Jurkat, Clone E6-1 (cell line): ENCODE measurements around the gene ABCA13.

ENCODE experiments used
- DNase-seq: peaks from one replicate; pipeline ENCODE4 v3.0.0-alpha.2; 2011; ENCODE audit warnings: low read depth, low spot score
- H3K4me3 ChIP-seq: 2 replicates; pipeline ENCODE4 v1.5.1; 2011; ENCODE audit warnings: mild to moderate bottlenecking, low read length, control low read depth, moderate library complexity

The ABCA13 gene

DNA sequence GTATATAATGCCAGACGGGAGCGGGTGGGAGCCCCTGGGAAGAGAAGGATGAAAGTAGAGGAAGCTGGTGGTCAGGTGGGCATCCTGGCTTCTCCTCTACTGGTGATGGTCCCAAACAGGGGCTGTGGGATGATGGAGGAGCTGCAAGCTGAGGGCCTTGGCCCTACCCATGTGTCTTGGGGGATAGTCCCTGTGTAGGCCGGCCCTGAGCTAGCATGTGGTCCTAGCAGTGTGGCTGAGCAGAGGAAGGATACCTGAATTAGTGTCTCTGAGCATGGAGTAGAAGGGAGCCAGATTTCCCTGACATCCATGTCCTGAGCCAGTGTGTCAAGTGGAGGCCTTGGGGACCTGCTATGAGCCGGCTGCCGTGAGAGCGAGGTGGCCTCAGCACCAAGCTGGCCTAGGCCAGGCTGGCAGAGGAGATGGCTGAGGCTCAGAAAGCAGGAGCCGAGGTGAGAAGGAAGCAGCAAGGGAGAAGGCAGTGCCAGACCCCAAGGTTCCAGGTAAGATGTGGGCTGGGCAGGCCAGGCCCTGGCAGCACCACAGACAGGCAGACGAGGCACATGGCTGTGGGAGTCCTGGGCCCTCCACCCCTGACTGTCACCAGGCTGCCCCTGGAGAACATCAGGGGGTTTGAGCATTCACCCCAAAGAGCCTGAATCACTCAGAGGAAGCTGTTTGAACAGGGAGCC lies 150.2 kb downstream of the ABCA13 start:
- DNase-seq: no peak
- H3K4me3 ChIP-seq: no peak overlapping the region

DNA sequence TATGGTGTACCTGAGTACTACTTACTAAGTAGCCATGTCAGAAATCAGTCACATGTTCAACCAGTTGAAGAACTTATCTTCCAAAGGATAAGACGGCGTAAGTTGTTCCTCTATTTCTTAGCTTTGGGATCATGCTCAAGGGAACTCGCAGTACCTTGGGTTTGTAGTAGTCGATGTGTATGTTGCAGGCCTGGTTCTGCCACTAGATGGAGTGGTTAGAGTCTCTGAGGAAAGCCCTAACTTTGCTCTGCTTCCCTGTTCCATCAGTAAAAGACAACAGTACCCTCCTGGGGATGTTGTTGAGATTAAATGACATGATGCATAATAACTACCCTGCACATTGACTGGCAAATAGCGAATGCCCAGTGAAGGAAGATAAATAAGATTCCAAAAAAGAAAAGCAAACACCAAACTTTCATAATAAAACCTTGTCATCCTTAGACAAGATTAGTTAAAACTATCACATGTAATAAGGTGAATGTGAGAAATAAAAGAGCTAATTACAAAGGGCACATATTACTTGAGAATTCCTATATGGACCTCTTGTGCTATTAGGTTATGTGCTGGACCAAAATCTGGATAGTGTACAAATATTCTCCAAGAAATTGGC lies 165.9 kb downstream of the ABCA13 start:
- no peak overlapping the region for H3K4me3 ChIP-seq
- DNase-seq: peak; percentile 12

DNA sequence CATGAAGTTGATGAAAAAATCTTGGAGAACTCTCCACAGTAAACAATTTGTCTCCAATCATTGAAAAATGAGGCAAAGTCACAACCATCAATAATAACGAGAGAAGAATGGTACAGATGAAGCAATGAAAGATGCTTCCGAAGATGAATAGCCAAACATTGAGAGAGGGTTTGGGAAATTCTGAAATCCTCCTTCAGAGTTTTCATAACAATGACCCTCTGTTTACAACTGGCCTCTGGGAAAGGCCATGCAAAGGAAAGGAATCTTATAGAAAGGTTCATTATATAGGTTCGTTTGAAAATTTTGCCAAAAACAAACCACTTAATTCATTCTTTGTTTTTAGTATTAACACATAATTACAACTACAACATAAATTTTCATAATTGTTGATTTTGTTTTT lies 166.5 kb downstream of the ABCA13 start:
- DNase-seq: no peak
- no peak overlapping the region for H3K4me3 ChIP-seq

DNA sequence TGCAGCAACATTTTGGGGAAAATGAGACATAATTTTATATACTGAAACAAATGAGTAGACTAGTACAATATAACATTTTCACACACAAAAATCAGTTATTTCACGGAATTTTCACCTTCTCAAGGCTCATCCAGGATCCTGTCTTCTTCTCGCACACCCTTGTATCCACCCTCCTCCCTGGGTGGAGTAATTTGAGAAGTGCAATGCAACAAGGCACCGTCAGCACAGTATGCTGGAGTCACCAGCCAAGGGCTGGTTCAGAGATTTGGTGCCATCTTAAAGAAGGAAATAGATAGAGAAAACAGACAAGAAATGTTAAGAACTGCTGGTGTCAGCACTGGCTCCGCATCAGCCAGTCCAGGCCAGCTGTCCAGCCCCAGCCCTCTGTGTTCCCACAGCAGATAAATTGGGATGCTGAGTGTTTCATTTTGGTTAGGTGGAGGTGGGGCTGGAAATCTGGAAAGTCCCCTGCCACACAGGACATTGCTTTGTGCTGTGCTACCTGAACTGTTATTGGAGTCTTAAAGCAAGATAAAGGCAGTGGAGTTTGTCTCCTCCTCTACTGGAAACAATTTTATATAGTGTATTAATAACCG lies 176.1 kb downstream of the ABCA13 start:
- no peak overlapping the region for H3K4me3 ChIP-seq
- no peak for DNase-seq

DNA sequence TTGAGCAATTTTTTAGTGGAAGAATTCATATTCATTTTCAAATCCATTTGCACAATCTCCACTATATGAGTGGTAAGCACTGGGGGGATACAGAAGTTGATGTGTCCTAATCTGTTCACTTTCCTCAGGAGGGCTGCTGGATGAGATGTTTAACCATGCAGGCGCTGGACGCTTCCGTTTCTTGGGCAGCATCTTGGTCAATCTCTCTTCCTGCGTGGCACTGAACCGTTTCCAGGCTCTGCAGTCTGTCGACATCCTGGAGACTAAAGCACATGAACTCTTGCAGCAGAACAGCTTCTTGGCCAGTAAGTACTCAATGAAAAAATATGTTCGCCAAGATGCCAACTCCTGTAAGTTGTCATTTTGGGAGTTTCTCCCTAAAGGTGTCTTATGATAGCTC lies 179.3 kb downstream of the ABCA13 start:
- H3K4me3 ChIP-seq: no peak overlapping the region
- no peak for DNase-seq

DNA sequence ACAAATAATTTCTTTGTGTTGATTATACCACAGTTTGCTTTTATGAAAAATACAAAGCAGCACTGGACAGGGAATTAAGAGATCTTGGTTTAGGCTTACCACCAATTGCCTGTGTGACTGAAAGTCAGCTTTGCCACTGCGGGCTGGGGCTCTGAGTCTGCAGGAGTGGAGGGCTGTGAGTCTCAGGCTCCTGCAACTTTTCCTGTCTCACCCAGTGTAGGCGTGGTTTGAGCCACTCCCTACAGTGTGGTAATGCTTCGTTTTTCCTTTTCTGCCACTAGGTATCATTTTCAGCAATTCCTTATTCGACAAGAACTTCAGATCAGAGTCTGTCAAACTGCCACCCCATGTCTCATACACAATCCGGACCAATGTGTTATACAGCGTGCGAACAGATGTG lies 180.6 kb downstream of the ABCA13 start:
- no peak overlapping the region for H3K4me3 ChIP-seq
- no peak for DNase-seq

DNA sequence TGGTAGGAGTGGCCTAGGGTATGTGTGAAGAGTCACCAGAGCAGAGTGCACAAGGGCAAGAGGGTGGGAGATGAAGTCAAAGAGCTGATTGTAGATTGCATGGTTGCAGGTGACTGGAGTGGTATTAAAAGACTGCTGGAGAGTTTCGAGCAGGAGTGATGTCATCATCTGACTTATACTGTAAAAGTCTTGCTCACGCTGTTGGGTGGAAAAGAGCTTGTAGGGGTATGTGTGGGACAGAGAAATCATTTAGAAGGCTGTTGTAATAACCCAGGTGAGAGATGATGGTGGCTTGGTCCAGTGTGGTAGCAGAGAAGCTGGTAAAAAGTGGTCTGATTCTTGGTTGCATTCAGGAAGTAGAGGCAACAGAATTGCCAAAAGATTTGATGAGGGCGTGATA lies 184.1 kb downstream of the ABCA13 start:
- H3K4me3 ChIP-seq: no peak overlapping the region
- DNase-seq: no peak

DNA sequence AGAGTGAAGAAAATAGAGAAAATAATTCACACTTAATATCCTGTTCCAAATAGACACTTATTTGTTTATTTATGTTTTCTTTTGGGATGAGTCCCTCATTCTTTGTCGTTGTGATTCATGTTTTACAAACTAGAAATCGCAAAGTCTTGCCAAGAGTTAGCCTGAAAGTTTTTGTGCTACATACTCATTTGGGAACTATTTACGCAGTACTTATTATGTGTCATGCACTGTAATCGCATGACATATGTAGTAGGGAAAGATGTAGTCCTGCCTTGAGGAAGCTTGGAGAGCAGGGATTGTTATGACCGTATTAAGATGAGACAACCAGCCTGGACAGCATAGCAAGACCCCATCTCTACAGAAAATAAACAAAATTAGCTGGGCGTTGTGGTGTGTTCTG lies 189.3 kb downstream of the ABCA13 start:
- no peak overlapping the region for H3K4me3 ChIP-seq
- DNase-seq: no peak

DNA sequence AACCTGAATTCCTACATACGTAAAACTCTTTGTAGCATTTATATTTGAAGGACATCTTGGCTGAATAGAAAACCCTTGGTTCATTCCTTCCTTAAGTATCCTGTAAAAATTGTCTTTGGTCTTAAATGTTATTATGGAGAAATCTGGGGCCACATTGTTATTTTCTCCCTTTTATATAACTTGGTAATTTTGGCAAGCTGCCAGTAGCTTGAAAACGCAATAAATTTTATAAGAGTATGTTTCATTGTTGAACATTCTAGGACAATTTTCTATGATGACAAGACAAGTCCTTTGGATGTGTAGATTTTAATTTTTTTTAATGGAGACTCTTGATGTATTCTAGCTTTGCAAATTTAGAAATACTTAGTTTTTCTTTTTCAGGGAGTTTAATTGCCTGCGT lies 191.9 kb downstream of the ABCA13 start:
- no peak overlapping the region for H3K4me3 ChIP-seq
- no peak for DNase-seq

DNA sequence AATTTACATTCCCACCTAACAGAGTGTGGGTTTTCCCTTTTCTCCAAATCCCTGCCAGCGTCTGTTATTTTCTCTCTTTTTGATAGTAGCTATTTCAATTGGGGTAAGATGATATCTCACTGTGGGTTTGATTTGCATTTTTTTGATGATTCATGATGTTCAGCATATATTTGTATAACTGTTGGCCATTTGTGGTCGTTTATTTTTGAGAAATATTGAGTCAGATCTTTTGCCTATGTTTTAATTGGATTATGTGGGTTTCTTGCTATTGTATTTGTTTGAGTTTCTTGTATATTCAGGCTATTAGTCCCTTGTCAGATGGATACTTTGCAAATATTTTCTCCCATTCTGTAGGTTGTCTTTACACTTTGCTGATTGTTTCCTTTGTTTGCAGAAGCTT lies 193.8 kb downstream of the ABCA13 start:
- H3K4me3 ChIP-seq: no peak overlapping the region
- DNase-seq: no peak

DNA sequence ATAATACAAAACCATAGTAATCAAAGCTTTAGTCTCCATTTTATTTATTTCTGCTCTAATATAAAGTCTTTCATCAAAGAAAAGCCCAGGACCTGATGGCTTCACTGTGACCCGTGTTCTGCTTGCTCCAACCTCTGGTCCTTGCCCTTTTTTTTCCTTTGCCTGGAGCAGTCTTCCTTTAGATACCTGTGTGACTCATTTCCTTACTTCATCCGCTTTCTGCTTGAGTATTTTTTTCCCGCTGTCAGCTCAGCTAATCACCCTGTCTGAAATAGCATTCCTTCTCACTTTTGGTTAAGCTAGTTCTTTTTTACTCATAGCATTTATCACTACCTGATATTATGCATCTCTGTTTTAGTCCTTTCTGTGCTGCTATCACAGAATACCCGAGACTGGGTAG lies 194.8 kb downstream of the ABCA13 start:
- no peak overlapping the region for H3K4me3 ChIP-seq
- no peak for DNase-seq

DNA sequence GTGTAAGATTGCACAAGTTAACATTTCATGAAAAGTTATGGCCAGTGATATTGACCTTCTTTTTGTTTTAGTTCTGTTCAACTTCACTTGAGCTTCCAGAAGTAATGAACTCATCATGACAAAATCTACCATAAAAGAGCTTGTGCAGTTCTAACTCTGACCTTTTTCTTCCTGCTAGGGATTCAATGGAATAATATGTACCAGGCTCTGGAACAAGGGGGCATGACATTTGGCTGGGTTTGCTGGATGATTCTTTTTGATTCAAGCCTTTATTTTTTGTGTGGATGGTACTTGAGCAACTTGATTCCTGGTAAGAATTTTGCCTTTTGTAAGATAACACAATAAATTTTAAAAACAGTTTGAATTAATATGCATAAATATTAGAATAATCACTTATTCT lies 205.0 kb downstream of the ABCA13 start:
- no peak overlapping the region for H3K4me3 ChIP-seq
- DNase-seq: no peak

DNA sequence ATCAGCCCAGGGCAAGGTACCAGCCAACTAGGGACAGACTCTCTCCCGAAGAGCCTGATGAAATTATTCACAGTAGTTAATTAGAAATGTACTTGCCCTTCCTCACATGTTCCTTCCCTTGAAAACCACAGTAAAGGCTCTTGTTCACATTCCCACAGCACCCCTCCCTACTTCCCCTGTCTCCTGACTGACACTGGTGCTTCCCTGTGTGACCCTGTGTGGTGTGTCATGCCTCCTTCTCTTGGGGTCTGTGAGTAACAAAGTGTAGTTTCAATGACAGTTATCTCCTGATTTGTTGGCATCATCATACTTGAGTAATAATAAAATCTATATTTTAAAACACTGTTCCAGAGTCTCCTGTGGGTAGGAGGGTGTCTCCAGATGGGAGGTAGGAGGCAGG lies 209.7 kb downstream of the ABCA13 start:
- H3K4me3 ChIP-seq: no peak overlapping the region
- no peak for DNase-seq

DNA sequence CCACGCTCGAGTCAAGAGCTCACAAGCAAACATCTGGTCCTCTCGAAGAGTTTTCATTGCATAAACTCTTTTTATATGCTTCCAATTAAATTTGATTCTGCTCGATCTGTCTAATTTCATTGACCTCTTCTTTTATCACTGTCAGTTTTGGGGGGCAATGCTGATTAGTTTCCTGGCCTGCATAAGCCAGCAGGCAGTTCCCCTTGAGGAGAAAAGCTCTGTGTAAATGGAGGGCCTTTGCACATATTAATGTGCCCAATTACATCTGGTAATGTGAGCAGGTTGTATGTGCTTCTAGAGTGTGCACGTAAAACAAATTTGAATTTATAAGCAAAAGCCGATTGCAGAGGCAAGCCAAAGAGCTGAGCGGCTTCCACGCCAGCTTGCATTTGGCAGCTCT lies 210.3 kb downstream of the ABCA13 start:
- no peak for DNase-seq
- H3K4me3 ChIP-seq: no peak overlapping the region

DNA sequence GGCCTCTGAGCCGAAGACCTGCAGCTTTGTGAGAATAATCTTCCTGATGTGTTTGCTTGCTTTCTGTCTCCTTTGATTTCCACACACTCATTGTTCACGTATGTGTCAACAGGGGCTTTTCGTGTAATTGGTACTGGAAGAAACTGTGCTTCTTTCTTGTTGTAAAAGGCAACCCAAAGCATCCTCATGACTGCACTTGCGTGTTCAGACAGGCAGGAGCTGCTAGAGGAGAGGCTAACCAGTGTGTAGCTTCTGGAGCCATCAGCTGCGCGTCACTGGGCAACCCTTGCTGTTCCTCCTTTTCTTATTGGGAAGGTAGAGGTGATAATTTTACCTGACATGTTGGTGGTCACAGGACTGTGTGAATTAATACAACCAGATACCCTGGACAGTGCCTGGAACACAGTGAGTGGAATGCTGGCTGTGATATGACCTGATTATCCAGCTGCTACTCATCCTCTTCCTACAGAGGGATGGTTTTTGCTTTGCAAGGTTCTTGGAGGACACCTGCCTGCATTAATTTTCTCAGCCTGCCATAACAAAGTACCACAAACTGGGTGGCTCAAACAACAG lies 213.0 kb downstream of the ABCA13 start:
- DNase-seq: no peak

DNA sequence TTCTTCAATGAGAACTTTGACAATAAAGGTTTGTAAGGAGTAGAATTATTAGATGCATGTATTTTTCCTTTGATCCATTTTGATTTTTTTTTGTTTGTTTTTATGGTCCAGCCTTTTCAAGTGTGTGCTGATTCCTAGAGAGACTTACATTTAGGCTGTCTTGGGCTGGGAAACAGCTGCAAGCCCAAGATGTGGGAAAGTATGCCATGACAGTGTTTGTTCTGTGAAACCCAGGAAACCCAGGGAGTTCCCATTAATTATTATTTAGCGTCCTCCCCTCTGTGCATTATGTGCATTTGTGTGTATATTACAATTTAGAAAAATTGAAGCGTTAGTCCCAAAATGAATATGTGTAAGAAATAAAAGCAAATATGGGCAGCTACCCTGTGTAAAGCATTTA lies 216.7 kb downstream of the ABCA13 start:
- no peak for DNase-seq
- no peak overlapping the region for H3K4me3 ChIP-seq

More for the DNA sequence above, 213.0 kb downstream of the ABCA13 start:
- H3K4me3 ChIP-seq: no peak overlapping the region

DNA sequence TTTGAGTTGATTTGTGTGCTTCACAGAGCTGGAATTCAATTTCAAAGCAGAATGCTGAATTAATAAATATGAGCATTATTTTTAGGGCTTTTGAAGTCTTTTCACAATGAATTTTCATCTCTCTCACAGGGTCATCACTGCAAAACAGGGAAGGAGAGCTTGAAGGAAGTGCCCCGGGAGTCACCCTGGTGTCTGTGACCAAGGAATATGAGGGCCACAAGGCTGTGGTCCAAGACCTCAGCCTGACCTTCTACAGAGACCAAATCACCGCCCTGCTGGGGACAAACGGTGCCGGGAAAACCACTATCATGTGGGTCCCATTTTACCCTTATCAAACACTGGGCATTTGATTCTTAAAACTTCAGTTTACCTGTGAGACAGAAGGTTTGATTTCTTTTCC lies 217.7 kb downstream of the ABCA13 start:
- DNase-seq: no peak
- no peak overlapping the region for H3K4me3 ChIP-seq

DNA sequence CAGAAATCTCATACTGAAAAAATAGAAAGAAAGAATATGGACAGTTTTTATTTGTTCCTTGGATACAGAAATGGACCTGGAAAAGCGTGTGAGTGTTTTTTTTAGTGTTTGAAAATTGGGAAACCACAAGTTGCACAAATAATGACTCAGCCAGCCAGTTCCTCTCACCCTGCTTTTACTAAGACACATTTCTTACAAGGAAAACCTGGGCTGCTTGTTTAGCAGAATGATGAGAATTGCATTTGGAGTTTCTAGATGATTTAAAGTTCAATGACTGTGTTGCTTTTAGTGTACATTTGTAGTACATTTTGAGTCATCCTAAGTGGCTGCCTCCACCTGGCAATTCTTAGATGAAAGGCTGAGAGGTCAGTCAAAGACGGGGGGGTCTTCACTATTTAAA lies 218.7 kb downstream of the ABCA13 start:
- no peak overlapping the region for H3K4me3 ChIP-seq
- DNase-seq: no peak

DNA sequence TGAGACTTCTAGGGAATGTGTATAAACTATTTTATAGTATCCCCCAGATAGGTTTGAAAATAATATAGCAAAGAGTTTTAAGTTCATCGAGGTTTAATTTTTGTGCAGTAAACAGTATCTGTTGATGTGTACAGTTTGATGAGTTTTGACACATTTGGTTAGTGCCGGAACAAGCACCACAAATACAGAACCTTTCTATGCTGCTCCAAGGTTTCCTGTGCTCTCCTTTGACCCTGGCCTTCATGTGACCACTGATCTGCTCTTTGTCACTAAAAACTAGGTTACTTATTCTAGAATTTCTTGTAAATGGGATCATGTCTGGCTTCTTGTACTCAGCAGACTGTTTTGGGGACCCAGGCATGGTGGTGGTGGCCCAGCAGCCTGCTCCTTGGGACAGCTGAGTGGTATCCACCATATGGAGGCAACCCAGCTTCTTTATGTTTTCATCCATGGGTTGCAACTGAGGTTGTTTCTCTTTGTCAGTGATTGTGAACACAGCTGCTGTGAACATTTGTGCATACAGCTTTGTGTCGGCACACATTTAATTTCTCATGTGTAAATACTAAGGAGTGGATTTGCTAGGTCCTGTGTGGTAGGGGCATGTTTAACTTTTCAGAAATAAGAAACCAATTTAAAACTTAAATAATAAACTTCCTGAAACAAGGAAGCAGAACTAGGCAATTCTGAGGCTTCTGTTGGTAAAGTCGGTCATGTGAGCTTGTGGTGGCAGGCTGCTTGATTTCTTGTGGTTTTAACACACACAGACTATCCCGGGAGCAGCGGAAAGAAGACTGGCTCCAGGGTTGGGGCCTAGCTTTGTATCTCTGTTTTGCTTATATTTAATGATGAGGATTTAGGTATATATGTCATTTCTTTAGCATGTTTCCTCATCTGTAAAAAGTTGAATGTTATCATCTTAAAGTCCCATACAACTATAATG lies 219.4 kb downstream of the ABCA13 start:
- DNase-seq: peak; percentile 43
- no peak overlapping the region for H3K4me3 ChIP-seq

DNA sequence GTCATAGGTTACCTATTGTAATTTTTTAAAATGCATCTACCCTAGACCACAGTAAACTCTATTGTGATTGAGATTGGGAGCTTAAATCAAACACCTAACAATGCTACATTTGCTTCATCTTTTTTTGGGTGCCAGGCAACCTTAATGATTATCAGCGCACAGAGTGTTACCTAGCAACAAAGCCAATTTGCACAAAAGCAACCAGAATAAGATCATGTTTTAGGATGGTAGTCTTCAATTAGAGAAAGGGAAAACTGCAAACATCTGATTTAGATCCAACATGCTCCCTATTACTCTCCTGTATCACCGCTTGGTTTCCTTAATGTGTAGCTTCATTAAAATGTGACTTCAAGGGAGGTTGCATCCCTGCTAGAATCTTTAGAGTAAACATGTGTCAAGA lies 226.9 kb downstream of the ABCA13 start:
- no peak for DNase-seq
- no peak overlapping the region for H3K4me3 ChIP-seq
